Activated B cell treated with CpG ODN at 0.5 μM for 24 hours (primary cell): Measurements from ENCODE around the gene HTR4. TPM values are rescaled to one million over a fixed set of nuclear protein-coding genes. Genes with fewer than 3 reads are reported as not detected.

Source experiments
- ATAC-seq: fragments of 200-7000 bp; cut with Tn5 transposase; one replicate; pipeline ENCODE4 v1.10.0; 2021; ENCODE audit warnings: low read depth, mild to moderate bottlenecking, moderate library complexity
- CTCF ChIA-PET: fragments of 350-600 bp; sonication (Branson Sonifier 250); formaldehyde crosslinking; loops from one replicate; lab custom pipeline; 2021; ENCODE audit warnings: antibody characterized with exemption; lab: Charles Lee
- POLR2A ChIA-PET: fragments of 350-600 bp; sonication (Branson Sonifier 250); formaldehyde crosslinking; loops from one replicate; lab custom pipeline; 2021; ENCODE audit warnings: antibody characterized with exemption; lab: Charles Lee
- DNase-seq: peaks from one replicate; pipeline ENCODE4 v3.0.0; 2022
- H3K27ac Mint-ChIP-seq: one replicate; pipeline ENCODE4 v1.8.0; 2020; ENCODE audit warnings: mixed read lengths
- H3K27me3 Mint-ChIP-seq: one replicate; pipeline ENCODE4 v1.8.0; 2021; ENCODE audit warnings: mixed read lengths
- H3K36me3 Mint-ChIP-seq: one replicate; pipeline ENCODE4 v1.8.0; 2021; ENCODE audit warnings: low read depth, mixed read lengths
- H3K4me1 Mint-ChIP-seq: one replicate; pipeline ENCODE4 v1.8.0; 2021; ENCODE audit warnings: mixed read lengths
- H3K4me3 Mint-ChIP-seq: one replicate; pipeline ENCODE4 v1.8.0; 2020; ENCODE audit warnings: mild to moderate bottlenecking, mixed read lengths
- H3K9me3 Mint-ChIP-seq: one replicate; pipeline ENCODE4 v1.8.0; 2020; ENCODE audit warnings: mixed read lengths
- intact Hi-C: fragments of 100-400 bp; cut with micrococcal nuclease; formaldehyde crosslinking; loops from one replicate; pipeline ENCODE4 v1.15.1; 2024
- total RNA-seq: library from RNA; stranded (reverse); gene quantifications from 2 replicates; pipeline ENCODE4 v1.2.3, GENCODE V29; 2022
- TF ChIP-seq, protein P1 (sequence below): fragments of 200-600 bp; IDR thresholded peaks from one replicate; pipeline ENCODE4 v1.8.0; 2022; ENCODE audit warnings: antibody characterized with exemption, mild to moderate bottlenecking

The HTR4 gene
- total RNA-seq, 1 donor from 2014 or later, result not detected

DNA sequence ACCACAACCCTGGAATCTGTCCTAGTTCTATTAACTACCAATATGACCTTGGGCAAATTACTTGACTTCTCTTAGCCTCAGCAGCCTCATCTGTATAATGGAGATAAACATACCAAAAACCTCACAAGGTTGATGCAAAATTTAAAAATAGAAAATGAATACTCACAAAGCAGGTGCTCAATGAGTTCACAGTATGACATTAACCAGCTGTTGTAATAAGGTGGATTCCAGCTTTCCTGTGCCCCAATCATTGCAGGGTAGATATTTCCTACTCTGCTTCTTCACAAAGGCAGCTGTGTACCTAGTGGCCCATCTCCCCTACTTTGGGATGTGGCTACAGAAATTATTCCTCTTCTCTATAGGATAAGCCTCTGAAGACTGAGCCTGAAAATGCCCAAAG is 8.8 kb downstream of the HTR4 start:
- no peak overlapping the region for H3K27ac Mint-ChIP-seq
- no peaks in the 10 kb centered on the region for H3K9me3 Mint-ChIP-seq
- no peak overlapping the region for H3K4me3 Mint-ChIP-seq
- POLR2A ChIA-PET, result no interaction called here
- intact Hi-C loops, result no loop called here
- ATAC-seq, result no peak
- DNase-seq, result no peak
- no peaks in the 10 kb centered on the region for H3K36me3 Mint-ChIP-seq
- TF ChIP-seq, protein P1, sequence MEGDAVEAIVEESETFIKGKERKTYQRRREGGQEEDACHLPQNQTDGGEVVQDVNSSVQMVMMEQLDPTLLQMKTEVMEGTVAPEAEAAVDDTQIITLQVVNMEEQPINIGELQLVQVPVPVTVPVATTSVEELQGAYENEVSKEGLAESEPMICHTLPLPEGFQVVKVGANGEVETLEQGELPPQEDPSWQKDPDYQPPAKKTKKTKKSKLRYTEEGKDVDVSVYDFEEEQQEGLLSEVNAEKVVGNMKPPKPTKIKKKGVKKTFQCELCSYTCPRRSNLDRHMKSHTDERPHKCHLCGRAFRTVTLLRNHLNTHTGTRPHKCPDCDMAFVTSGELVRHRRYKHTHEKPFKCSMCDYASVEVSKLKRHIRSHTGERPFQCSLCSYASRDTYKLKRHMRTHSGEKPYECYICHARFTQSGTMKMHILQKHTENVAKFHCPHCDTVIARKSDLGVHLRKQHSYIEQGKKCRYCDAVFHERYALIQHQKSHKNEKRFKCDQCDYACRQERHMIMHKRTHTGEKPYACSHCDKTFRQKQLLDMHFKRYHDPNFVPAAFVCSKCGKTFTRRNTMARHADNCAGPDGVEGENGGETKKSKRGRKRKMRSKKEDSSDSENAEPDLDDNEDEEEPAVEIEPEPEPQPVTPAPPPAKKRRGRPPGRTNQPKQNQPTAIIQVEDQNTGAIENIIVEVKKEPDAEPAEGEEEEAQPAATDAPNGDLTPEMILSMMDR, result no peak
- no peaks in the 10 kb centered on the region for H3K4me1 Mint-ChIP-seq
- CTCF ChIA-PET, result interaction anchor here (0.5 kb wide), 1 partner anchor 81 kb away, joined by 3 read pairs; no protein-coding TSS in a partner anchor
- peaks cover 14% of the 10 kb centered on the region for H3K27me3 Mint-ChIP-seq

DNA sequence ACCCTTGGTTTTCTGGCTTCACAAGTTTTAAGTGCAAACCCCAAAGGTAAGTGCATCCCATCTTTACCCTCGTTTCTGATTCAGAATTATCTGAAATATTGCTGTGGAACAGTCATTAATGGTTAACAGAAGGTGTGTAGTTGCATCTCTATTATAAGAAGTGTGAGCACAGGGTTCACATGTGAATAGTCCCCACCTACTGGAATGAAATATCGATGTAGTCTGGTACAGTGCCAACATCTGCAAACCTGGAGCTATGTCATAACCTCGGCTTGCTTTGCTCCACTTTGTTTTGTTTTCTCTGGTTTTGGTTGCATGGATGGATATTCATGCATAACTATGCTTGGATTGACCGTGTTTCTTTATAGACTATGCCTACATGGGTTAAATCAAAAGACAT is 12.6 kb downstream of the HTR4 start:
- Mint-ChIP-seq H3K4me3 (no peak overlapping the region), H3K27ac (no peak overlapping the region), H3K4me1 (no peaks in the 10 kb centered on the region), H3K27me3 (peaks cover 15% of the 10 kb centered on the region), H3K9me3 (no peaks in the 10 kb centered on the region), H3K36me3 (no peaks in the 10 kb centered on the region)
- ChIA-PET POLR2A (no interaction called here), CTCF (no interaction called here)
- TF ChIP-seq, protein P1, result no peak
- DNase-seq (no peak), ATAC-seq (no peak)
- intact Hi-C loops, result no loop called here

DNA sequence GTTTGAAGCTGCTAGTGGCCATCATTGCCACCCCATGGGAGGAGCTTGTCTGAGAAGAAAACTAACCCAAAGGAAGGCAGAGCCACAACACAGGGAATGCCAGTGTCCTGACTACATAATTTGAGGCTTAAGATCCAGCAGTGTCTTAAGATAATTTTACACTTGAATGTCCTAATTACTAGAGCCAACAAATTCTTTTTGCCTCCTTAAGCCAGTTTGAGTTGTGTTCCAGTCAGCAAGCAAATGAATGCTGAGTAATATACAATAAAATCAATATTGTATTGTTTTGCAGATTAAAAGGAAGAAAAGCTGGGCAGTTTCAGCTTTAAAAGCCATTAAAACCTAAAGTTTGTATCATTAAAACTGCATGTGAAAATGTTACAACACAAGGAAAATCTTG is 13.9 kb downstream of the HTR4 start:
- no peaks in the 10 kb centered on the region for H3K4me1 Mint-ChIP-seq
- H3K9me3 Mint-ChIP-seq, result no peaks in the 10 kb centered on the region
- POLR2A ChIA-PET, result no interaction called here
- H3K27me3 Mint-ChIP-seq, result peaks cover 10% of the 10 kb centered on the region
- no peaks in the 10 kb centered on the region for H3K36me3 Mint-ChIP-seq
- DNase-seq (no peak), ATAC-seq (no peak)
- H3K27ac Mint-ChIP-seq, result no peak overlapping the region
- TF ChIP-seq, protein P1, result no peak
- CTCF ChIA-PET, result no interaction called here
- intact Hi-C loops, result no loop called here
- H3K4me3 Mint-ChIP-seq, result no peak overlapping the region

DNA sequence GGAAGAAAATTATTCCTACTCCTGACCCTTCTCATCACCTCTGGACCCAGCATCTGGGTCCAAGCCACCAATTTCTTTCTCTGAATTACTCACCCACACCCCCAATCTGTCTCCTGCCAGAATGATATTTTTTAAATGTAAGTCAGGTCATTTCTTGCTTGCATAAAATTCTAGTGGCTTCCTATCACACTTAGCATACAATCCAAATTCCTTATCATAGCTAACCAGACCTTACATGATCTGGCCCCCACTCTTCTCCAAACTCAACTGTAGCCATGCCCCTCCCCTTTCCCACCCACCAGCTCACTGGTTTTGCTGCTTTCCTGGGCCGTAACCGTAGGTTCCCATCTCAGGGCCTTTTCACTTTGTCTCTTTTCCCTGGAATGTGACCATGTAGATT is 15.2 kb downstream of the HTR4 start:
- Mint-ChIP-seq H3K4me3 (no peak overlapping the region), H3K36me3 (no peaks in the 10 kb centered on the region), H3K9me3 (no peaks in the 10 kb centered on the region), H3K4me1 (no peaks in the 10 kb centered on the region), H3K27ac (no peak overlapping the region), H3K27me3 (peaks cover 10% of the 10 kb centered on the region)
- POLR2A ChIA-PET, result no interaction called here
- intact Hi-C loops, result no loop called here
- no peak for DNase-seq
- ATAC-seq, result no peak
- CTCF ChIA-PET, result no interaction called here
- TF ChIP-seq, protein P1, result no peak

DNA sequence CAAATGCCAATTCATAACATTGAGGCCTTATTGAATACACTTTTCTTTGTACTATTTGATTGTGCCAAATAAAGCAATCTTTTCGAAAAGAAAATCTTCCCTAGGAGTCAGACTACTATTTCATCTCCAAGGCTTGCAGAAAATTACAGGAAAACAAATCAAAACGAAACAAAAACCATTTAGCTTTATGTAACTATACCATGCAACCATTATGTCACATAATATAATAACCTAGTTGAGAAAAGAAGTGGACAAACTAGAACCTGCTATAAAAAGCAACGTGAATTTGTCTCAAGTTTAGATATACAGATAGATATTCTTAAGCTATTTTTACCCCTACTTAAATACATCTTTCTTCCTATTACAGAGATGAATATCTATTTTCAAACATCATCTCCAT is 18.0 kb downstream of the HTR4 start:
- TF ChIP-seq, protein P1, result no peak
- no peaks in the 10 kb centered on the region for H3K4me1 Mint-ChIP-seq
- H3K9me3 Mint-ChIP-seq, result no peaks in the 10 kb centered on the region
- no peak overlapping the region for H3K27ac Mint-ChIP-seq
- POLR2A ChIA-PET, result no interaction called here
- DNase-seq, result no peak
- H3K4me3 Mint-ChIP-seq, result no peak overlapping the region
- H3K27me3 Mint-ChIP-seq, result peaks cover 6% of the 10 kb centered on the region
- no peaks in the 10 kb centered on the region for H3K36me3 Mint-ChIP-seq
- intact Hi-C loops, result no loop called here
- CTCF ChIA-PET, result interaction anchor here (0.9 kb wide), 1 partner anchor 97 kb away, joined by 3 read pairs; no protein-coding TSS in a partner anchor
- ATAC-seq, result no peak
